Fibroblast of lung (primary cell): ENCODE measurements around the gene IL17RA. TPM values are rescaled to one million over a fixed set of nuclear protein-coding genes. Genes with fewer than 3 reads are reported as not detected.

Experiments used
- DNase-seq, 2 donors: peaks; one replicate each; pipeline versions ENCODE4 v3.0.0 to v3.0.0-alpha.2; 2010; ENCODE audit warnings: low read depth in 2 of 2
- H2AFZ ChIP-seq: 2 replicates; pipeline ENCODE4 v1.5.1; 2012; ENCODE audit warnings: low read length, control low read depth, inconsistent platforms
- H3K27ac ChIP-seq: 2 replicates; pipeline ENCODE4 v1.5.1; 2011; ENCODE audit warnings: low read length, control low read depth; ENCODE audit not compliant: insufficient read depth
- H3K27me3 ChIP-seq: 2 replicates; pipeline ENCODE4 v1.5.1; 2011; ENCODE audit warnings: mild to moderate bottlenecking, low read length; ENCODE audit not compliant: control insufficient read depth, insufficient read depth
- H3K36me3 ChIP-seq: 2 replicates; pipeline ENCODE4 v1.5.1; 2011; ENCODE audit warnings: low read length; ENCODE audit not compliant: control insufficient read depth, insufficient read depth
- H3K4me1 ChIP-seq: 2 replicates; pipeline ENCODE4 v1.5.1; 2011; ENCODE audit warnings: low read length; ENCODE audit not compliant: control insufficient read depth, insufficient read depth; ENCODE audit errors: extremely low read depth
- H3K4me2 ChIP-seq: 2 replicates; pipeline ENCODE4 v1.5.1; 2011; ENCODE audit warnings: low read length, control low read depth; ENCODE audit not compliant: insufficient read depth; ENCODE audit errors: extremely low read depth
- H3K4me3 ChIP-seq, 4 experiments: fragments of 200-600 bp in 1 of 4; sonication (generic) in 1 of 4; replicated peaks in 1 of 4; 2 replicates each; pipeline ENCODE4 v1.5.1; 2011 to 2016; ENCODE audit warnings: low read length in 4 of 4, low read depth in 3 of 4, mild to moderate bottlenecking in 3 of 4, control low read depth in 2 of 4, inconsistent platforms in 1 of 4, mixed read lengths in 1 of 4; ENCODE audit not compliant: insufficient read depth in 1 of 4; ENCODE audit errors: control extremely low read depth in 1 of 4
- H3K79me2 ChIP-seq: 2 replicates; pipeline ENCODE4 v1.5.1; 2012; ENCODE audit warnings: mild to moderate bottlenecking, low read length, inconsistent platforms; ENCODE audit not compliant: control insufficient read depth, insufficient read depth
- H3K9ac ChIP-seq: 2 replicates; pipeline ENCODE4 v1.5.1; 2011; ENCODE audit warnings: mild to moderate bottlenecking, low read length, control low read depth; ENCODE audit not compliant: insufficient read depth
- H3K9me3 ChIP-seq: 2 replicates; pipeline ENCODE4 v1.5.1; 2012; ENCODE audit warnings: low read depth, low read length; ENCODE audit not compliant: control insufficient read depth, insufficient read depth
- H4K20me1 ChIP-seq: 2 replicates; pipeline ENCODE4 v1.5.1; 2011; ENCODE audit warnings: low read length; ENCODE audit not compliant: control insufficient read depth, insufficient read depth; ENCODE audit errors: extremely low read depth
- EZH2 ChIP-seq: IDR thresholded peaks from 2 replicates; pipeline ENCODE4 v1.5.1; 2012; ENCODE audit warnings: low read length, control low read depth, mild to moderate bottlenecking; ENCODE audit errors: missing control alignments
- polyA plus RNA-seq, 2 donors: library from polyadenylated mRNA; depleted of rRNA in 1 of 2; stranded (reverse) in 1 of 2; unstranded in 1 of 2; fragments of >200 nt; gene quantifications; 2 replicates each; pipeline ENCODE4 v1.2.1, GENCODE V29; 2011 to 2012; ENCODE audit warnings: missing spikeins in 1 of 2
- total RNA-seq: library from RNA; depleted of rRNA; stranded (reverse); fragments of >200 nt; gene quantifications from 2 replicates; pipeline ENCODE4 v1.2.1, GENCODE V29; 2014
- TF ChIP-seq, protein P1 (sequence below), 2 donors: IDR thresholded peaks in 1 of 2; conservative IDR thresholded peaks in 1 of 2; 1 replicate in 1 of 2; 2 replicates in 1 of 2; pipeline ENCODE4 v1.5.1; 2011 to 2012; ENCODE audit warnings: low read length in 2 of 2, control low read depth in 1 of 2, inconsistent platforms in 1 of 2, low read depth in 1 of 2, mild to moderate bottlenecking in 1 of 2

The IL17RA gene
- total and polyA plus RNA-seq, 2 donors (not counting 1 experiment from before 2014, with no cell fraction given), result 5.3 to 7.1 TPM

DNA sequence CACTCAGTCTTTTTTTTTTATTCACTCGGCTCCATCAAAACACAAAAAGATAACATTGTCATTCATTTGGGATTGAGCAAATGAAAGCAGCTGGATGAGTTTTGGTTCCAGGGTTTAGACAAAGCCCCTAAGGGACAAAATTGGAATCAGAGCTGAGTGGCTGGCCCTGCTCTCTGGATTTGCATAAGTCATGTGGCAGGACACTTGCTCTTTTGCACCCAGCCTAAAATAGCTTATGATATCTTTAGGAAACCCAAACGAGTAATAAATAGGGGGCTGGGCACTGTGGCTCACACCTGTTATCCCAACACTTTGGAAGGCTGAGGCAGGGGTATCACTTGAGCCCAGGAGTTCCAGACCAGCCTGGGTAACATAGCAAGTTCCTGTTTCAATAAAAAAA is 47.3 kb downstream of the IL17RA start:
- H3K4me2 ChIP-seq, result no peak overlapping the region

DNA sequence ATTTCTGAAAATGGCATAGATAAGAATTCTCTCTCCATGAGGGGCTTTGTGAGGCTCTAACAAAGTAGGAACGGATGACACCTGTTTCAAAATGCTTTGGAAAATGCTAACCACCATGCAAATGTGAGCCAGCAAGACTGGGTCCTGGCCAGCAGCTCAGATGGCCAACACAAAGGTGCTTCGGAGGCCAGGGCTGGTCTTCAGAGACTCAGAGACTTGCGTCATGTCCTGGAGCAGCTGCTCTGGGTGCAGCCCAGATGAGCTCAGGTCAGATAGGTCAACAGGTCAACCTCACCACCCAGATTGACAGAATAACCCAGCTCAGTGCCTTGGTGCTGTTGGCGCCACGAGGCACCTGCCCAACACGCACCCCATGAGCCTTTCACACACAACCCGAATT is 48.3 kb downstream of the IL17RA start:
- Histone ChIP-seq H3K4me3 (no peak overlapping the region), H3K4me2 (no peak overlapping the region), H3K9me3 (no peaks in the 10 kb centered on the region), H4K20me1 (no peaks in the 10 kb centered on the region), H3K79me2 (no peaks in the 10 kb centered on the region), H2AFZ (no peak overlapping the region), H3K27me3 (no peaks in the 10 kb centered on the region), H3K4me1 (no peaks in the 10 kb centered on the region), H3K36me3 (peaks cover 5% of the 10 kb centered on the region), H3K27ac (no peak overlapping the region), H3K9ac (no peak overlapping the region)
- DNase-seq, result no peak
- no peak for TF ChIP-seq EZH2
- TF ChIP-seq, protein P1, sequence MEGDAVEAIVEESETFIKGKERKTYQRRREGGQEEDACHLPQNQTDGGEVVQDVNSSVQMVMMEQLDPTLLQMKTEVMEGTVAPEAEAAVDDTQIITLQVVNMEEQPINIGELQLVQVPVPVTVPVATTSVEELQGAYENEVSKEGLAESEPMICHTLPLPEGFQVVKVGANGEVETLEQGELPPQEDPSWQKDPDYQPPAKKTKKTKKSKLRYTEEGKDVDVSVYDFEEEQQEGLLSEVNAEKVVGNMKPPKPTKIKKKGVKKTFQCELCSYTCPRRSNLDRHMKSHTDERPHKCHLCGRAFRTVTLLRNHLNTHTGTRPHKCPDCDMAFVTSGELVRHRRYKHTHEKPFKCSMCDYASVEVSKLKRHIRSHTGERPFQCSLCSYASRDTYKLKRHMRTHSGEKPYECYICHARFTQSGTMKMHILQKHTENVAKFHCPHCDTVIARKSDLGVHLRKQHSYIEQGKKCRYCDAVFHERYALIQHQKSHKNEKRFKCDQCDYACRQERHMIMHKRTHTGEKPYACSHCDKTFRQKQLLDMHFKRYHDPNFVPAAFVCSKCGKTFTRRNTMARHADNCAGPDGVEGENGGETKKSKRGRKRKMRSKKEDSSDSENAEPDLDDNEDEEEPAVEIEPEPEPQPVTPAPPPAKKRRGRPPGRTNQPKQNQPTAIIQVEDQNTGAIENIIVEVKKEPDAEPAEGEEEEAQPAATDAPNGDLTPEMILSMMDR (conservative IDR thresholded peaks at IDR 0.05 in 1 of 2, IDR thresholded peaks at IDR 0.05 in 1 of 2; ENCODE audit: low read depth in 1 of 2, low read length in 2 of 2), result no peak

More for the DNA sequence above, 47.3 kb downstream of the IL17RA start:
- Histone ChIP-seq H3K4me3 (no peak overlapping the region), H3K27me3 (no peaks in the 10 kb centered on the region), H3K4me1 (no peaks in the 10 kb centered on the region), H2AFZ (no peak overlapping the region), H3K9me3 (no peaks in the 10 kb centered on the region), H3K9ac (no peak overlapping the region), H3K36me3 (no peaks in the 10 kb centered on the region), H4K20me1 (no peaks in the 10 kb centered on the region), H3K27ac (no peak overlapping the region), H3K79me2 (no peaks in the 10 kb centered on the region)
- no peak for DNase-seq
- no peak for TF ChIP-seq EZH2
- TF ChIP-seq, protein P1 (conservative IDR thresholded peaks at IDR 0.05 in 1 of 2, IDR thresholded peaks at IDR 0.05 in 1 of 2; ENCODE audit: low read depth in 1 of 2, low read length in 2 of 2), result no peak

DNA sequence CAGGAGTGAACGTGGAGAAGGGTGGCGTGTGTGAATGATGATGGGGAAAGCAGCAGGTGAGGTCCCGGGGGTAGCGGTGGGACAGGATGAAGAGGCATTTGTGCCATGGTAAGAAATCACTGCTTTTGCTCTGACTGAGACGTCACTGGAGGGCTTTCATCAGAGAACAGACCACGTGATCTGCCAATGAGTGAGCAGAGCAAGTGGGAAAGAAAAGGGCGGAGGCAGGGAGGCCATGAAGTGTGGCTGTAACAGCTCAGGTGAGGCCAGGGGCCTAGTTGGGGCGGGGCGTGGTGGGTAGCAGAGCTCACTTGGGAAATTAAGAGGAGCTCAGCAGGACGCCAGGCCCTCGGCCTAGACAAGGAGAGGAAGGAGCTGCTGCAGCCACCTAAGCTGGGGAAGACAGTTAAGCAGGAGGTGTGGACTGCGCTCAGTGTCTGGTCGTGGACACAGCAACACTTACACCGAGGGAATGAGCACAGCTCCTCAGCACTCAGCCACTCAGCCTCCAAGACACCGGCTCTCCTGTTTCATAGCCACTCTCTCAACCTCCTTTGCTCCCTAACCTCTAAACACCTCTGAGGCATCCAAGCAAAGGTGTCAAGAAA is 50.5 kb downstream of the IL17RA start:
- H3K36me3 ChIP-seq, result peaks cover 8% of the 10 kb centered on the region
- H2AFZ ChIP-seq, result no peak overlapping the region
- no peak overlapping the region for H3K4me3 ChIP-seq
- DNase-seq, result no peak
- no peaks in the 10 kb centered on the region for H3K27me3 ChIP-seq
- H3K9me3 ChIP-seq, result no peaks in the 10 kb centered on the region
- no peak overlapping the region for H3K9ac ChIP-seq
- H3K27ac ChIP-seq, result no peak overlapping the region
- H3K79me2 ChIP-seq, result no peaks in the 10 kb centered on the region
- no peak overlapping the region for H3K4me2 ChIP-seq
- no peak for TF ChIP-seq EZH2
- TF ChIP-seq, protein P1 (conservative IDR thresholded peaks at IDR 0.05 in 1 of 2, IDR thresholded peaks at IDR 0.05 in 1 of 2; ENCODE audit: low read depth in 1 of 2, low read length in 2 of 2), result no peak
- H4K20me1 ChIP-seq, result no peaks in the 10 kb centered on the region
- no peaks in the 10 kb centered on the region for H3K4me1 ChIP-seq
